ENCODE results near the gene ZNF805.

The ZNF805 gene

GRCh38 chr19:57240311-57241090 is at the start of gene ZNF805:
TSS of gene ZNF805 (plus strand) at chr19:57240632. CDS start at chr19:57240892, 260 bp downstream.
- no peak for TF ChIP-seq GATA2 (IDR thresholded peaks at IDR 0.05; ENCODE audit: low read depth, low read length)
- no peak for TF ChIP-seq GATA3 (IDR thresholded peaks at IDR 0.05; ENCODE audit: low read depth, low read length)

- TF ChIP-seq GATA3 (IDR thresholded peaks at IDR 0.05; ENCODE audit: low read depth, low read length) (no peak), GATA2 (IDR thresholded peaks at IDR 0.05; ENCODE audit: low read depth, low read length) (no peak)
Observed at GRCh38 chr19:57191141-57192076, 49.0 kb upstream of the ZNF805 start, which contains the start of gene ZNF264. TSS of gene ZNF264 (plus strand) at chr19:57191500. CDS start at chr19:57191914, 414 bp downstream.

DNA sequence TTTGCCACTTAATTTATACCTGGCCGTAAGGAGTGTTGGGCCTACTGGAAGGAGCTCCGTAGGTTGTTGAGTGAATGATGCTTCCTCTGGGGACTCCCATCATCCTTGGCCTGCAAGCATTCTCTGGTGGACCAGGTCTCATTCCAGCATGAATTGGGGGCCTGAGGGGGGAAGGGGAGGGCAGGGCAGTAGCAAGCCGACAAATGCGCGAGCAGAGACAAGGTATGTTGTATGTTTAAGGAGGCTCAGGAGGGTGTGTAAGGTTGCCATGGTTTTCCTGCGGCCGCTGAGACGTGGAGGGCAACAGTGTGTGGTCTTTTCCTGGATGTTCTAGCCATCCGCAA is 48.4 kb upstream of the ZNF805 start:
- TF ChIP-seq GATA3 (IDR thresholded peaks at IDR 0.05; ENCODE audit: low read depth, low read length) (no peak), GATA2 (IDR thresholded peaks at IDR 0.05; ENCODE audit: low read depth, low read length) (no peak)

GRCh38 chr19:57192993-57193392 is 47.4 kb upstream of the ZNF805 start:
- TF ChIP-seq GATA3 (IDR thresholded peaks at IDR 0.05; ENCODE audit: low read depth, low read length) (no peak), GATA2 (IDR thresholded peaks at IDR 0.05; ENCODE audit: low read depth, low read length) (no peak)

DNA sequence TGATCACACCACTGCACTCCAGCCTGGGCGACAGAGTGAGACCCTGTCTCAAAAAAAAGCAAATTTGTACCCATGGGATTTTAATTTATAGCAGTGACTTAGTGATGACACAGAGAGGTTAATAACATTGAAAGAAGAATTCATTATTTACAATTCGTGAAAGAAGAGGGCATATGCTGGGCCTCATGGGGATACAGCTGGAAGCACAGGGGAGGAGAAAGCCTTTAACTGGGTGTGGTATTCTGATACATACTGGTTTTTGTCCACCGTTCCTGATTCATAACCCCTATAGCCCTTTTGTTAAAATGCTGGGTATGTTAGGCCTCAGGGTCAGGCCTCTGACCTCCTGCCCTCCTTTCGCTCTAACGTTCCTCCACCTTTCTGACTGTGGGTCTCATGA is 38.3 kb upstream of the ZNF805 start:
- no peak for TF ChIP-seq GATA3 (IDR thresholded peaks at IDR 0.05; ENCODE audit: low read depth, low read length)
- TF ChIP-seq GATA2 (IDR thresholded peaks at IDR 0.05; ENCODE audit: low read depth, low read length): no peak

DNA sequence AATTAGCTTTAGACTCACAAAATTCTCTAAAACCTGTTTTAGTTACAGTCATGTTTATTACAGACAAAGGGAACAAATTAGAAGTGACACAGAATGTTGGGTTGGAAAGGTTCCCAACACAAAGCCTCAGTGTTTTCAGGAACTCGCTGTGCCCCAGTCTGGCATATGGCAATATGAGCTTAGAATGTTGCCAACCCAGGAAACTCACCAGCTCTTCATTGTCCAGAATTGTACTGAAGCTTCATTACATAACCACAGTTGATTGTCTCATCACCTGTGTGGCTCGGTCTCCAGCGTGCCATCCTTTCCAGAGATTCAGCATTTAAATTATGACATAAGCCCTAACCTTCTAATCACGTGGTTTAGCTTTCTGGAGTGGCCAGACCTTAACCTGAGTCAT is 30.1 kb upstream of the ZNF805 start:
- TF ChIP-seq GATA2 (IDR thresholded peaks at IDR 0.05; ENCODE audit: low read depth, low read length) (no peak), GATA3 (IDR thresholded peaks at IDR 0.05; ENCODE audit: low read depth, low read length) (no peak)

DNA sequence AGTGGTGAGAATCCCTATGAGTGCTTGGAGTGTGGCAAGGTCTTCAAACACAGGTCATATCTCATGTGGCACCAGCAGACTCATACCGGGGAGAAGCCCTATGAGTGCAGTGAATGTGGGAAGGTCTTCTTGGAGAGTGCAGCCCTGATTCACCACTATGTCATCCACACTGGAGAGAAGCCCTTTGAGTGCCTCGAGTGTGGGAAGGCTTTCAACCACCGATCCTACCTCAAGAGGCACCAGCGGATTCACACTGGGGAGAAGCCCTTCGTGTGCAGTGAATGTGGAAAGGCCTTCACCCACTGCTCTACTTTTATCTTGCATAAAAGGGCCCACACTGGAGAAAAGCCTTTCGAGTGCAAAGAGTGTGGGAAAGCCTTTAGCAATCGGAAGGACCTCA is 28.3 kb upstream of the ZNF805 start:
- TF ChIP-seq GATA3 (IDR thresholded peaks at IDR 0.05; ENCODE audit: low read depth, low read length) (no peak), GATA2 (IDR thresholded peaks at IDR 0.05; ENCODE audit: low read depth, low read length) (no peak)

DNA sequence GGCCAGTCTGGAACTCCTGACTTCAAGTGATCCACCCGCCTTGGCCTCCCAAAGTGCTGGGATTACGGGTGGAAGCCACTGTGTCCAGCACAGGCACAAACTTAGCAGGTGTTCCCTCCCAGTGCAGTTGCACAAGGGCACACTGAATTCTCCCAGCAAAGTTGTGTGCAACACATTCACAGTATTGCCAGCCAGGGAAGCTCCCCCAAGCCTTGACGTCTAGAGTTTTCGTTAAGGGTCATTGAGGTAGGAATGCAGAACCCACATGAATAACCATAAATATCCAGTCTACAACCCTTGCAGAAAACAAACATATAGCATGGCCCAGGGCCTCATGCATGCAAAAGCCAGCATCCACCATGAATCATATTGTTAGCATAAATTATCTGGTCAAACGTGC is 12.9 kb upstream of the ZNF805 start:
- no peak for TF ChIP-seq GATA3 (IDR thresholded peaks at IDR 0.05; ENCODE audit: low read depth, low read length)
- TF ChIP-seq GATA2 (IDR thresholded peaks at IDR 0.05; ENCODE audit: low read depth, low read length): no peak

GRCh38 chr19:57231686-57232085 is 8.7 kb upstream of the ZNF805 start:
- no peak for TF ChIP-seq GATA3 (IDR thresholded peaks at IDR 0.05; ENCODE audit: low read depth, low read length)
- TF ChIP-seq GATA2 (IDR thresholded peaks at IDR 0.05; ENCODE audit: low read depth, low read length): no peak

DNA sequence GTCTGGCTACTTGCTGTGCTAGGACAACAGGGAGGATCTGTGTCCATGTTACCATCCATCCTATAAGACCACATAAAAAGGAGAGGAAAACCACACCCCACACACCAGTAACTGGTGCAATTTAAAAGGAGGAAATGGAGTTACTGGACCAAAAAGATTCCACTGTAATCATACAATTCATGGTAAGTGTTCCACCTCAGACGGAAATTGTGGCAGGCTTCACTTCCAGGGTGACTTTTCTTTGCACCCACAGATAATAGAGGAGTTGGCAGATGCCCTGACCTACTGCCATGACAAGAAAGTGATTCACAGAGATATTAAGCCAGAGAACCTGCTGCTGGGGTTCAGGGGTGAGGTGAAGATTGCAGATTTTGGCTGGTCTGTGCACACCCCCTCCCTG is 7.2 kb upstream of the ZNF805 start:
- no peak for TF ChIP-seq GATA2 (IDR thresholded peaks at IDR 0.05; ENCODE audit: low read depth, low read length)
- TF ChIP-seq GATA3 (IDR thresholded peaks at IDR 0.05; ENCODE audit: low read depth, low read length): no peak

- no peak for TF ChIP-seq GATA3 (IDR thresholded peaks at IDR 0.05; ENCODE audit: low read depth, low read length)
- TF ChIP-seq GATA2 (IDR thresholded peaks at IDR 0.05; ENCODE audit: low read depth, low read length): no peak
Observed at GRCh38 chr19:57239982-57240310, 486 bp upstream of the ZNF805 start.

GRCh38 chr19:57241176-57241575 is 744 bp downstream of the ZNF805 start:
- no peak for TF ChIP-seq GATA2 (IDR thresholded peaks at IDR 0.05; ENCODE audit: low read depth, low read length)
- TF ChIP-seq GATA3 (IDR thresholded peaks at IDR 0.05; ENCODE audit: low read depth, low read length): no peak

DNA sequence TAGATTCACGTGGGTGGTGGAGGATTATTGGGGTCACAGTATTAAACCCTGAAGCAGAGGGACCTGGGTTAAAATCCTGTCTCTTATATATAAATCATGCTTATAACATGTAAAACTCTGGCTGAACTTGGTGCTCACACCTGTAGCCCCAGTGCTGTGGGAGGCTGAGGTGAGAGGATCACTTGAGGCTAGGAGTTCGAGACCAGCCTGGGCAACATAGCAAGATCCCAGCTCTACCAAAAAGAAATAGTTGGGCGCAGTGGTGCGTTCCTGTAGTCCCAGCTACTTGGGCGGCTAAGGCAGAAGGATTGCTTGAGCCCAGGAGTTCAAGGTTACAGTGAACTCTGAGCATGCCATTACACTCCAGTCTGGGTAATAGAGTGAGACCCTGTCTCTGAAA is 2.4 kb downstream of the ZNF805 start:
- no peak for TF ChIP-seq GATA2 (IDR thresholded peaks at IDR 0.05; ENCODE audit: low read depth, low read length)
- TF ChIP-seq GATA3 (IDR thresholded peaks at IDR 0.05; ENCODE audit: low read depth, low read length): no peak

DNA sequence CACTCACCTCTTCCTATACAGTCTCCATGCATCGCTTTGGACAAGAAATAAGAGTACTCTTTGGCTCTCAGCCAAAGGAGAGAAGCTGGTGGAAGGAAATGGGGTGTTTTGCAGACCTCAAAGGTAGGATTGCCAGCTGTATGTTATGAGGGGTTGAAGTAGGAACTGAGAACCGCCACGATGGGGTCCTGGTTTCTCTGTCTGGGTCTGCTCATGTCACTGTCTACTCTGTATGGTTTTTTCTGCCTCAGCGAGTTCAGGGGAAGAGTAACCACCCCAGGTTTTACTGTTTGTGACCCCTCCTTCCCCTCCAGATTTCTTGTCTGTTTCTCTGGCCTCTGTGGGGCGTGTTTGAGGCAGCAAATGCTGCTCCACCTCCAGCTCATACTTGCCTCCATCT is 4.1 kb downstream of the ZNF805 start:
- no peak for TF ChIP-seq GATA3 (IDR thresholded peaks at IDR 0.05; ENCODE audit: low read depth, low read length)
- no peak for TF ChIP-seq GATA2 (IDR thresholded peaks at IDR 0.05; ENCODE audit: low read depth, low read length)

GRCh38 chr19:57245066-57245465 is 4.6 kb downstream of the ZNF805 start:
- TF ChIP-seq GATA2 (IDR thresholded peaks at IDR 0.05; ENCODE audit: low read depth, low read length) (no peak), GATA3 (IDR thresholded peaks at IDR 0.05; ENCODE audit: low read depth, low read length) (no peak)

Measured in SH-SY5Y (cell line).